ENCODE results near the gene LRRC3. TPM values are rescaled to one million over a fixed set of nuclear protein-coding genes. Genes with fewer than 3 reads are reported as not detected.

LRRC3 gene
- total and polyA plus RNA-seq, 2 donors (not counting 3 experiments of a cell fraction or from before 2014, with no cell fraction given), result 4.8 to 4.9 TPM

GRCh38 chr21:44464351-44464750 lies 9.0 kb downstream of the LRRC3 start:
- dilution Hi-C loops (cut with MboI; ENCODE audit: extremely low pct_ligation_motif_present, low sequenced_read_pairs), result no loop called here
- H3K79me2 ChIP-seq (ENCODE audit: control insufficient read depth, insufficient read depth, low read length), result no peaks in the 10 kb centered on the region

More at GRCh38 chr21:44464351-44464750, 9.0 kb downstream of the LRRC3 start:
- H3K4me3 ChIP-seq (replicated peaks in 1 of 3; ENCODE audit: insufficient read depth in 1 of 3, low read depth in 1 of 3, low read length in 3 of 3), result no peak overlapping the region
- no peaks in the 10 kb centered on the region for H3K9me3 ChIP-seq (replicated peaks; ENCODE audit: control insufficient read depth, insufficient read depth, low read length)
- POLR2A ChIA-PET, result no interaction called here
- H4K20me1 ChIP-seq (replicated peaks; ENCODE audit: control insufficient read depth, extremely low read depth, insufficient read depth, low read length), result no peaks in the 10 kb centered on the region
- H3K27me3 ChIP-seq (ENCODE audit: control insufficient read depth in 2 of 2, insufficient read depth in 2 of 2, low read length in 2 of 2), result no peaks in the 10 kb centered on the region
- no peak overlapping the region for H3K27ac ChIP-seq (ENCODE audit: insufficient read depth, low read depth, low read length)
- FAIRE-seq, result no peak
- no peak overlapping the region for H3K9ac ChIP-seq (replicated peaks; ENCODE audit: extremely low read depth, insufficient read depth, low read length)
- no peak overlapping the region for H3K4me2 ChIP-seq (ENCODE audit: insufficient read depth, low read length)
- TF ChIP-seq CTCF (IDR thresholded peaks at IDR 0.05; ENCODE audit: extremely low read depth in 1 of 2, insufficient read depth in 1 of 2, low read depth in 1 of 2, low read length in 2 of 2), result no peak
- TF ChIP-seq POLR2A (IDR thresholded peaks at IDR 0.05; ENCODE audit: low read depth, low read length), result no peak
- no peak for TF ChIP-seq MAX (IDR thresholded peaks at IDR 0.05; ENCODE audit: insufficient read depth, insufficient read length)
- DNase-seq (ENCODE audit: low read depth, low spot score), result no peak
- no peaks in the 10 kb centered on the region for H3K4me1 ChIP-seq (ENCODE audit: control insufficient read depth, extremely low read depth, insufficient read depth, low read length)
- no peaks in the 10 kb centered on the region for H3K36me3 ChIP-seq (ENCODE audit: control insufficient read depth in 2 of 2, extremely low read depth in 1 of 2, insufficient read depth in 2 of 2, low read length in 2 of 2)
- H2AFZ ChIP-seq (ENCODE audit: low read depth, low read length), result no peak overlapping the region
- CTCF ChIA-PET, result no interaction called here
- intact Hi-C loops (cut with micrococcal nuclease), result no loop called here
- no TSS peak for BruUV-seq (replicated peaks)
- H3K9me1 ChIP-seq (replicated peaks; ENCODE audit: control insufficient read depth, extremely low read depth, insufficient read depth, low read length), result no peaks in the 10 kb centered on the region

Measured in endothelial cell of umbilical vein (primary cell).